Duodenal mucosa (tissue), 2 donors: ENCODE measurements around the gene ARL15.

Source experiments
- H3K27ac ChIP-seq: one replicate; pipeline ENCODE4 v1.7.0; 2013; ENCODE audit warnings: low read depth, low read length
- H3K27me3 ChIP-seq, 2 donors: one replicate each; pipeline ENCODE4 v1.7.0; 2013; ENCODE audit warnings: low read length in 2 of 2, control low read depth in 1 of 2; ENCODE audit not compliant: insufficient read depth in 2 of 2, control insufficient read depth in 1 of 2
- H3K36me3 ChIP-seq, 2 donors: one replicate each; pipeline ENCODE4 v1.7.0; 2013; ENCODE audit warnings: low read length in 2 of 2, control low read depth in 1 of 2; ENCODE audit not compliant: insufficient read depth in 2 of 2, control insufficient read depth in 1 of 2
- H3K4me1 ChIP-seq, 2 donors: one replicate each; pipeline ENCODE4 v1.7.0; 2013; ENCODE audit warnings: low read length in 2 of 2, control low read depth in 1 of 2; ENCODE audit not compliant: insufficient read depth in 2 of 2, control insufficient read depth in 1 of 2
- H3K4me3 ChIP-seq, 2 donors: one replicate each; pipeline ENCODE4 v1.7.0; 2013; ENCODE audit warnings: low read length in 2 of 2, low read depth in 1 of 2
- H3K9ac ChIP-seq, 2 donors: one replicate each; pipeline ENCODE4 v1.7.0; 2013; ENCODE audit warnings: low read length in 2 of 2, low read depth in 1 of 2
- H3K9me3 ChIP-seq, 2 donors: one replicate each; pipeline ENCODE4 v1.7.0; 2013; ENCODE audit warnings: low read length in 2 of 2, control low read depth in 1 of 2; ENCODE audit not compliant: control insufficient read depth in 1 of 2

ARL15 gene

DNA sequence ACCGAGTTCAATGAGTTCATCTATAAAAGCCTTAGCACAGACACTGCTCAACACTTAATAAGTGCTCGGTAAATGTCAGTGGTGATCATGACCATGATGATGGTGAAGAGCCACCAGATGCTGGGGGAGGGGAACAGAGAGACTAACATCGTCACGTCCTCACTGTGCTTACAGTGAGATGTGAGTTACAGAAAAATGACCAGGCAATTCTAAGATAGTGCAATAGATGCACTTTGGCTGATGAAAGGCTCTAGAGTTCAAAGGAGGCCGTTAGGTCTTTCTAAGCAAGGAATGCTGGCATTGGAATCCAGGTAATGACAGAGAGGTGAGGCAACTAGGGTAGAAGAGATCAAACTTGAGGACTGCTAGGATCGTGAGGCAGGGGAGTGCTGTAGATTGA lies 36.7 kb downstream of the ARL15 start:
- Histone ChIP-seq H3K9ac (no peak overlapping the region), H3K9me3 (no peaks in the 10 kb centered on the region), H3K27me3 (no peaks in the 10 kb centered on the region), H3K27ac (no peak overlapping the region), H3K4me3 (no peak overlapping the region), H3K36me3 (no peaks in the 10 kb centered on the region), H3K4me1 (peaks cover 0 to 4% of the 10 kb centered on the region in 2 donors)

DNA sequence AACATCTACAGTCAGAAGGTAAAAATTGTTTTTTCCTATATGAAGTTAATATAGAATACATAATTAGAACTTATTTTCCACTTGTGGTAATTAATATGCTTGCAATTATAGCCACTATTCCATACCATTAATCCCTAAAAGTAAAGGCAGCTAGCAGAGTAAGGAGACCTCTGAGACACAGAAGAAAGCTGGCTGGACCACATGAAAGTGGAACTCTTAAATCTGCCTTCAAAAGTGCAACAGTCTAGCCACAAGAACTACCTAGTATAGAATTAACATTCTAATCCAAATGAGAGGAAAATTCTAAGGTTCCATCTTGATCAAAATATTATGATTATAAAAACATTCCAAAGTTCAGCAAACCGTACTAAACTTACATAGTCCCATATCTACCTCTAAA lies 37.6 kb downstream of the ARL15 start:
- Histone ChIP-seq H3K27ac (no peak overlapping the region), H3K36me3 (no peaks in the 10 kb centered on the region), H3K4me3 (no peak overlapping the region), H3K9me3 (no peaks in the 10 kb centered on the region), H3K4me1 (peaks cover 0 to 4% of the 10 kb centered on the region in 2 donors), H3K9ac (no peak overlapping the region), H3K27me3 (no peaks in the 10 kb centered on the region)

DNA sequence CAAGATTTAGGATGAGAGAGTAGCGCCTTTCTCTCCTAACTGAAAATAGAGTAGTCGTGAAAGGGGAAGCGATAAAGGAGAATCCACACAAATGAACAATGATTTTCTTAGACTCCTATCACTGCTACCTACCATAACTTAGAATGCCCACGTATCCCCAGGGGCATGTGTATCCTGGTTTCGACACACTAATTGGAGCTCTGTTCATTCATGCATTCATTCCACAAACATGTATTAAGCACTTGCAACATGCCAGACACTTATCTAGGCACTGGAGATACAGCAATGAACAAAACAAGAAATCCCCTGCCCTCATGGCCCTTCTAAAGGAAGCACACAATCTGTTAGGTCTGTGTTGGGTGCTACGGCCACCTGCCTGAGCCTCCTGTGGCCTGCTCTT lies 40.0 kb downstream of the ARL15 start:
- no peak overlapping the region for H3K9ac ChIP-seq
- no peaks in the 10 kb centered on the region for H3K9me3 ChIP-seq
- H3K4me1 ChIP-seq, result peaks cover 0 to 4% of the 10 kb centered on the region in 2 donors
- H3K36me3 ChIP-seq, result no peaks in the 10 kb centered on the region
- H3K27me3 ChIP-seq, result no peaks in the 10 kb centered on the region
- no peak overlapping the region for H3K27ac ChIP-seq
- H3K4me3 ChIP-seq, result no peak overlapping the region

DNA sequence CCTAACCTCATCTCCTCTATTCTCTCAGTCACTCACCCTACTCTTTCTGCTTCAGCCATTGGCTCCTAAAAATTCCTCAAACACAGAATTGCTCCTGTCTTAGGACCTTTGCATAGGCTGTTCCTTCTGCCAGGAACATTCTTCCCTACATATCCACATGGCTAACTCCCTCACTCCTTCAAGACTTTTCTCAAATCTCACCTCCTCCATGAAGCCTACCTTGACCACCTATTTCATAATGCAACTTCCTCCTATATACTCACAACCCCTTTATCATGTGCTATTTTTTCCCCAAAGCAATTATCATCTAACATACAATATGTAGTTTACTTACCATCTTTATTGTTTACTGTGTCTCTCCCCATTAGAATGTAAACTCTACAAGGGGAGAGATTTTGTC lies 45.8 kb downstream of the ARL15 start:
- Histone ChIP-seq H3K4me1 (no peaks in the 10 kb centered on the region), H3K27ac (no peak overlapping the region), H3K4me3 (no peak overlapping the region), H3K9me3 (no peaks in the 10 kb centered on the region), H3K9ac (no peak overlapping the region), H3K27me3 (no peaks in the 10 kb centered on the region), H3K36me3 (no peaks in the 10 kb centered on the region)

DNA sequence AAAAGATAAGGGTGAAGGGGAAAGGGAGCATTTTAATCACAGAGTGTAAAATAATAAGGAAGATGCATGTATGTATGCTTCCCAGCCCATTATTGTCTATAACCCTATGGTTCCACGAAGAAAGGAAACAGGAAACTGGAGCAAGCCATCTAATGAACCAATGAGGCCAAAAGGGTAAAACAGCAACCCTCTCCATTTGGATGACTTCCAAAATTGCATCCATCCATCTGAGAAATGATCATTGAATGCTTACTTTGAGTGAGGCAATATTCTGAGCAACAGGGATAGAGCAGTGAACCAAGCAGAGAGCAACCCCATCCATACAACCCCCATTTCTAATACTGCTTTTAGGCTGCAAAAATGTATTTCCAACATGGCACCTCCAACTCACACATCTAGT lies 46.9 kb downstream of the ARL15 start:
- Histone ChIP-seq H3K9me3 (no peaks in the 10 kb centered on the region), H3K9ac (no peak overlapping the region), H3K4me1 (no peaks in the 10 kb centered on the region), H3K27me3 (no peaks in the 10 kb centered on the region), H3K27ac (no peak overlapping the region), H3K4me3 (no peak overlapping the region), H3K36me3 (no peaks in the 10 kb centered on the region)

DNA sequence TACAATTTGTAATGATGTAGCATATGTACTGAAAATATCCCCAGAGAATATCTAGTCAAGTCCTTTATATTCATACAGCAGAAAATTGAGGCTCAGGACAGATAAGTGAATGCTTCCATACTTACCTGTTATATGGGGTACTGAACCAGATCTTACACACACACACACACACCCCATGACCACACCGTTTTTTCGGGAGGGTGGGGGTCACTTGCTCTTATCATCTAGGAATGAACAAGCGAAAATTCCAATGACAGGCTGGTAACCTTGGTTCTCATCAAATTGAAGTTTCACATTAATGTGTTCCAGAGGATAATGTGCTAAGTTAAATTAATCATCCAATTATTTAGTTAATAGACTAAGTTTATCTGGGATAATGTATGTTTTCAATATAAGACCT lies 48.8 kb downstream of the ARL15 start:
- no peak overlapping the region for H3K27ac ChIP-seq

DNA sequence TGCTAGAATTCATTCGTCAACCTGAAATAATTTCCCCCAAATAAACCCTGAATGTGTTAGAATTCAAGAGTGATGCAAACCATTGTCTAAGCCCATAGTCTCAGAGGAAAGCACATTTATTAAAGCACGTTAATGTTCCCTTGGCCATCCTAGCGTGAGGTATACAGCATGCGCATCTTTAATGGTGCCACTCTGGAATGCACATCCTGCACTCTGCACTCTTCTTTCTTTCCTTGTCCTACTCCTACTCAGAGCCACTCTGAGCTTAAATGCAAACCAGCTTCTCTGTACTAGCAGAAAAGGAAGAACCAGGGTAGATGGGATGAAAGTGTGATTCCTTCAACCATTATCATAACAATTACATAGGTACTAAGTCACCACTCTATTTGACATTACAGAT lies 50.4 kb downstream of the ARL15 start:
- H3K27me3 ChIP-seq, result no peaks in the 10 kb centered on the region
- no peak overlapping the region for H3K4me3 ChIP-seq
- H3K27ac ChIP-seq, result no peak overlapping the region

More for the DNA sequence above, 48.8 kb downstream of the ARL15 start:
- H3K9ac ChIP-seq, result no peak overlapping the region
- H3K36me3 ChIP-seq, result no peaks in the 10 kb centered on the region
- no peaks in the 10 kb centered on the region for H3K9me3 ChIP-seq
- H3K4me3 ChIP-seq, result no peak overlapping the region
- no peaks in the 10 kb centered on the region for H3K4me1 ChIP-seq
- no peaks in the 10 kb centered on the region for H3K27me3 ChIP-seq

DNA sequence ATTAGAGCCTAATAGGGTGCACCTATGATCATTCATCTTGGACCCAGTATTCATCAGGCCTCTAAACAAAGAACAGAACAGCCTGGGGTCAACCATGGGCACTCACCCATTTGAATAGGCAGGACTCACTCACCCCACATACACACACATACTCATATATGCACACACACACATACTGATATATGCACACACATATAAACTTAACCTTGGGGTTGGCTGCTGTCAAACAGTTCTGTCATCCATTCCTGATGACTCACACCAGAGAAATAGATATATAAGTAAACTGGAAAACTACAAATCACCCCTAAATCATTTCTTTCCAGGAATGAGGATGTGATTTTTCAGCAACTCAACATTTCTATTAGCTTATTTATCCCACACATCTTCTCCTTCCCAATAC lies 51.3 kb downstream of the ARL15 start:
- no peaks in the 10 kb centered on the region for H3K4me1 ChIP-seq
- H3K27me3 ChIP-seq, result no peaks in the 10 kb centered on the region
- H3K4me3 ChIP-seq, result no peak overlapping the region
- H3K27ac ChIP-seq, result no peak overlapping the region
- H3K9me3 ChIP-seq, result no peaks in the 10 kb centered on the region
- H3K36me3 ChIP-seq, result no peaks in the 10 kb centered on the region
- no peak overlapping the region for H3K9ac ChIP-seq

More for the DNA sequence above, 50.4 kb downstream of the ARL15 start:
- Histone ChIP-seq H3K9me3 (no peaks in the 10 kb centered on the region), H3K9ac (no peak overlapping the region), H3K36me3 (no peaks in the 10 kb centered on the region), H3K4me1 (no peaks in the 10 kb centered on the region)

DNA sequence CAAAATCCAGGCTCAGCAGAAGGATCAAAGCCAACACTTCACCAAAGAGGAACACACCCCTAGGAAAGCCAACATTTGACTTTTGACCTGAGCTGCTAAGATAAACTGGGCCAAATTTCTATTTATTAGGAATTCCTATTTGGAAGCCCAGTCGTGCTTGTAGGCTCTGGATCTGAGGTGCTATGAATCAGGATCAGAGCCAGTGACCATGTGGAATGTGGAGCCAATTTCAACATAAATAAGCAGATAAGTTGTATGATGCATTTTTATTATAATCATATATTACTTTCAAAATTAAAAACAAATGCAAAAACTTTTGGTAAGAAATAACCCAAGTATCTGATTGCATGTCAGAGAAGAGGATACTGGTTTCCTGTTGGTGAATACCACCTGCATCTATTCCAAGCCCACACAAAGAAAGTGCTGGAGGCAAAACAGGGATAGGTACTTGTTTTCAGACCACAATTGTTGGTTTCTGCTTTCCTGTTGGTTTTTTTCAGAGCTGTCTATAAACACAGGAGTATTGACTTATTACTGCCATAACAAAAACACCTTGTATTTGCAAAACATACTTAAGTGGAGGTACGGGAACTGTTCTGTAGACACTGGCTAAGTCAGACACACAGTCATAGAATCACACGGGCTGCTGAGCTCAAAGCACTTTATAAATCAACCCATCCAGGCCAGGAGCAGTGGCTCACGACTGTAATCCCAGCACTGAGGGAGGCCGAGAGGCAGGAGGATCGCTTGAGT lies 52.8 kb downstream of the ARL15 start:
- Histone ChIP-seq H3K4me1 (no peaks in the 10 kb centered on the region), H3K4me3 (no peak overlapping the region), H3K27me3 (no peaks in the 10 kb centered on the region), H3K36me3 (no peaks in the 10 kb centered on the region), H3K27ac (no peak overlapping the region), H3K9me3 (no peaks in the 10 kb centered on the region), H3K9ac (no peak overlapping the region)

DNA sequence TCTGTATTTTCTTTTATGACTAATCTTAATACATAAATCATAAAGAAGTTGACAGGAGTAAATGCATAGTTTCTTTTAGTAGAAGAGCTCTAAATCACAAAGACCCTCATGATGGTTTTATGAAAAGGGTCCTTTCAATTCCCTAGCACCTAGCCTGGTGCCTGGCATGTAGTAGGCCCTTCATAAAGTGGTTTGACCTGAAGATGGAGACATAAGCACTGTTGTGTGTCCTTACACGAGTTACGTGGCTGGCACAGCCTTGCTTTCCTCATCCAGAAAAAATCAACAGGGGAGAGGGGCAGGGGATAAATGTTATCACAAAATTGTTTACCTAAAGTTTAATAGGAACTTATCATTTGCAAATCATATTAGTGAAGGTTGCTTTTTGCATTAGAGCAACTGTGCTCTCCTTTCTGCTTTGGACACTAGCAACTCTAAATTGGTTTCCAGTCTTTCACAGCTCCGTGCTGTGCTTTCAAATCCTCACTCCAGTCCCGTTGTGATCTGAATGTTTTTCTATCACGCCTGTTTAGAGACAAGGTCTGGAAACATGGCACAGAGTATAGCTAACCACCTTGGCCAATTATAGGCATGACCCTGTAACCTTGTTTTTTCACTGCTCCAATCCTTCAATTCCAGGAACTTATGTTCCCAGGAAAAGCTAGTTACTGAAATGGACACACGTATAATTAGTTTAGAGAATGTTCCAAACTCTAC lies 55.7 kb downstream of the ARL15 start:
- H3K27me3 ChIP-seq, result no peaks in the 10 kb centered on the region
- peaks cover 4 to 6% of the 10 kb centered on the region in 2 donors for H3K4me1 ChIP-seq
- no peak overlapping the region for H3K9ac ChIP-seq
- H3K4me3 ChIP-seq, result no peak overlapping the region
- H3K9me3 ChIP-seq, result no peaks in the 10 kb centered on the region
- no peak overlapping the region for H3K27ac ChIP-seq
- H3K36me3 ChIP-seq, result no peaks in the 10 kb centered on the region
